Measurements from ENCODE around the gene RRP1B. TPM values are rescaled to one million over a fixed set of nuclear protein-coding genes. Genes with fewer than 3 reads are reported as not detected.

The RRP1B gene
- total and polyA plus RNA-seq, 2 donors (not counting 1 experiment from before 2014, with no cell fraction given), result 6.0 to 22.4 TPM

DNA sequence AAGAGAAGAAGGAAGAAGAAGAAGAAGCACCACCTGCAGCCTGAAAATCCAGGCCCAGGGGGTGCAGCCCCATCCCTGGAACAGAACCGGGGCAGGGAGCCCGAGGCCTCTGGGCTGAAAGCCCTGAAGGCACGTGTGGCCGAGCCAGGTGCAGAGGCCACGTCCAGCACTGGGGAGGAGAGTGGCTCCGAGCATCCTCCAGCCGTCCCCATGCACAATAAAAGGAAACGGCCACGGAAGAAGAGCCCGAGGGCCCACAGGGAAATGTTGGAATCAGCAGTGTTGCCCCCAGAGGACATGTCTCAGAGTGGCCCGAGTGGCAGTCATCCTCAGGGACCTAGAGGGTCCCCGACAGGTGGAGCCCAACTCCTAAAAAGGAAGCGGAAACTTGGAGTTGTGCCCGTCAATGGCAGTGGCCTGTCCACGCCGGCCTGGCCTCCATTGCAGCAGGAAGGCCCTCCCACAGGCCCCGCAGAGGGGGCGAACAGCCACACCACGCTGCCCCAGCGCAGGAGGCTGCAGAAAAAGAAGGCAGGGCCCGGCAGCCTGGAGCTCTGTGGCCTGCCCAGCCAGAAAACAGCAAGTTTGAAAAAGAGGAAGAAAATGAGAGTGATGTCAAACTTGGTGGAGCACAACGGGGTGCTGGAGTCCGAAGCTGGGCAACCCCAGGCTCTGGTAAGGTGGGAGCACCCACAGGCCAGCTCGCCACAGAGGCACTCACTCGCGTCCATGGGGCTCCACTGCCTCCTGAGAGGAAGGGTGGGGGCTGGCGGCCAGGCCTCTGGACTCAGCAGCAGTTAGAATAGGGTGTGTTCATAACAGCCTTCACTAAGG lies 28.4 kb downstream of the RRP1B start:
- H3K4me1 ChIP-seq (ENCODE audit: control insufficient read depth in 2 of 2, insufficient read depth in 2 of 2, low read length in 2 of 2), result peaks cover 13 to 19% of the 10 kb centered on the region in 2 donors
- TF ChIP-seq, protein P1, sequence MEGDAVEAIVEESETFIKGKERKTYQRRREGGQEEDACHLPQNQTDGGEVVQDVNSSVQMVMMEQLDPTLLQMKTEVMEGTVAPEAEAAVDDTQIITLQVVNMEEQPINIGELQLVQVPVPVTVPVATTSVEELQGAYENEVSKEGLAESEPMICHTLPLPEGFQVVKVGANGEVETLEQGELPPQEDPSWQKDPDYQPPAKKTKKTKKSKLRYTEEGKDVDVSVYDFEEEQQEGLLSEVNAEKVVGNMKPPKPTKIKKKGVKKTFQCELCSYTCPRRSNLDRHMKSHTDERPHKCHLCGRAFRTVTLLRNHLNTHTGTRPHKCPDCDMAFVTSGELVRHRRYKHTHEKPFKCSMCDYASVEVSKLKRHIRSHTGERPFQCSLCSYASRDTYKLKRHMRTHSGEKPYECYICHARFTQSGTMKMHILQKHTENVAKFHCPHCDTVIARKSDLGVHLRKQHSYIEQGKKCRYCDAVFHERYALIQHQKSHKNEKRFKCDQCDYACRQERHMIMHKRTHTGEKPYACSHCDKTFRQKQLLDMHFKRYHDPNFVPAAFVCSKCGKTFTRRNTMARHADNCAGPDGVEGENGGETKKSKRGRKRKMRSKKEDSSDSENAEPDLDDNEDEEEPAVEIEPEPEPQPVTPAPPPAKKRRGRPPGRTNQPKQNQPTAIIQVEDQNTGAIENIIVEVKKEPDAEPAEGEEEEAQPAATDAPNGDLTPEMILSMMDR (IDR thresholded peaks at IDR 0.05), result no peak
- no peak for TF ChIP-seq EZH2 (IDR thresholded peaks at IDR 0.05; ENCODE audit: borderline replicate concordance, insufficient read depth, low read depth, low read length, poor library complexity, severe bottlenecking)
- Mint-ChIP-seq H3K27me3 (no peaks in the 10 kb centered on the region), H3K9me3 (ENCODE audit: insufficient read depth) (no peaks in the 10 kb centered on the region), H3K4me3 (peak overlapping the region; percentile 29), H3K27ac (peak overlapping the region; percentile 80), H3K4me1 (peaks cover 14% of the 10 kb centered on the region)
- ChIA-PET POLR2A (interaction anchor here (1.1 kb wide), 1 partner anchor 29 kb away, joined by 4 read pairs; no protein-coding TSS in a partner anchor), CTCF (interaction anchor here (0.9 to 1.5 kb wide), 4 partner anchors 19 to 40 kb away, joined by 3 to 5 read pairs (median 4); no protein-coding TSS in a partner anchor)
- intact Hi-C loops (cut with micrococcal nuclease), result loop anchor here (1.0 kb wide), 2 partner anchors 28 to 32 kb away; partner anchors contain the start of genes HSF2BP, PDXK and RRP1B
- no peaks in the 10 kb centered on the region for H3K27me3 ChIP-seq (replicated peaks in 1 of 4; ENCODE audit: control extremely low read depth in 1 of 4, control insufficient read depth in 3 of 4, insufficient read depth in 4 of 4, low read length in 3 of 4)
- no peaks in the 10 kb centered on the region for H3K9me3 ChIP-seq (ENCODE audit: control extremely low read depth in 1 of 3, control insufficient read depth in 2 of 3, insufficient read depth in 1 of 3, low read length in 2 of 3)
- H2AFZ ChIP-seq (ENCODE audit: insufficient read depth, low read depth, low read length, poor library complexity, severe bottlenecking), result no peak overlapping the region
- peak; percentile 91 for ATAC-seq (ENCODE audit: low read depth)
- peak overlapping the region; percentile 52 to 67 for H3K27ac ChIP-seq (ENCODE audit: low read length in 2 of 2)
- H4K20me1 ChIP-seq (ENCODE audit: control insufficient read depth, insufficient read depth, low read length, poor library complexity, severe bottlenecking), result no peaks in the 10 kb centered on the region
- DNase-seq, result peak; percentile 73
- WGBS (ENCODE audit: insufficient coverage), result 72% methylated on average over 26 of the region's 27 CpGs
- peak overlapping the region; percentile 23 for H3K4me2 ChIP-seq (replicated peaks; ENCODE audit: low read depth, low read length, poor library complexity, severe bottlenecking)
- H3K4me3 ChIP-seq (ENCODE audit: control extremely low read depth in 1 of 5, extremely low read depth in 1 of 5, insufficient read depth in 1 of 5, low read depth in 2 of 5, low read length in 4 of 5), result no peak overlapping the region
- H3K79me2 ChIP-seq (ENCODE audit: control insufficient read depth, insufficient read depth, low read length), result no peaks in the 10 kb centered on the region
- no peak overlapping the region for H3K9ac ChIP-seq (ENCODE audit: low read length)
- H3K36me3 ChIP-seq (replicated peaks in 1 of 2; ENCODE audit: control extremely low read depth in 1 of 2, control insufficient read depth in 1 of 2, extremely low read depth in 1 of 2, insufficient read depth in 2 of 2, low read length in 1 of 2), result peaks cover 3 to 81% of the 10 kb centered on the region in 2 experiments

DNA sequence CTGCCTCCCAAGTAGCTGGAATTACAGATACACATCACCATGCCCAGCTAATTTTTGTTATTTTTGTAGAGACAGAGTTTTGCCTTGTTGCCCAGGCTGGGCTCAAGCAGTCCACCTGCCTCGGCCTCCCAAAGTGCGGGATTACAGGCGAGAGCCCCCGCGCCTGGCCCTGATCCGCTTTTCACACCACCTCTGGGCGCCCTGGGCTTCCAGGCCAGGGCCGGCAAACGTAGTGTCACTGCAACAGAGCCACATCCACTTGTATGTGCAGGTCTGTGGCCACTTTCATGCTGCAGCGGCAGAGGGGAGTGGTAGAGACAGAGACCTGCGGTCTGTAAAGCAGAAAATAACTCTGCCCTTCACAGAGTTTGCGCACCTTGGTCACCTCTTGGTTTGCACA lies 29.5 kb downstream of the RRP1B start:
- no peaks in the 10 kb centered on the region for H3K27me3 ChIP-seq (replicated peaks in 1 of 4; ENCODE audit: control extremely low read depth in 1 of 4, control insufficient read depth in 3 of 4, insufficient read depth in 4 of 4, low read length in 3 of 4)
- ATAC-seq (ENCODE audit: low read depth), result no peak
- no peaks in the 10 kb centered on the region for H3K27me3 Mint-ChIP-seq
- H3K4me1 Mint-ChIP-seq, result peaks cover 14% of the 10 kb centered on the region
- peaks cover 5 to 82% of the 10 kb centered on the region in 2 experiments for H3K36me3 ChIP-seq (replicated peaks in 1 of 2; ENCODE audit: control extremely low read depth in 1 of 2, control insufficient read depth in 1 of 2, extremely low read depth in 1 of 2, insufficient read depth in 2 of 2, low read length in 1 of 2)
- no peaks in the 10 kb centered on the region for H3K79me2 ChIP-seq (ENCODE audit: control insufficient read depth, insufficient read depth, low read length)
- no peaks in the 10 kb centered on the region for H3K9me3 Mint-ChIP-seq (ENCODE audit: insufficient read depth)
- WGBS (ENCODE audit: insufficient coverage), result 97% methylated on average over 12 of the region's 12 CpGs
- no peaks in the 10 kb centered on the region for H3K9me3 ChIP-seq (ENCODE audit: control extremely low read depth in 1 of 3, control insufficient read depth in 2 of 3, insufficient read depth in 1 of 3, low read length in 2 of 3)
- H4K20me1 ChIP-seq (ENCODE audit: control insufficient read depth, insufficient read depth, low read length, poor library complexity, severe bottlenecking), result no peaks in the 10 kb centered on the region
- no peak overlapping the region for H3K4me3 ChIP-seq (ENCODE audit: control extremely low read depth in 1 of 5, extremely low read depth in 1 of 5, insufficient read depth in 1 of 5, low read depth in 2 of 5, low read length in 4 of 5)
- intact Hi-C loops (cut with micrococcal nuclease), result loop anchor here (1.0 kb wide), 2 partner anchors 30 kb away; partner anchors contain the start of genes HSF2BP, PDXK and RRP1B
- no peak overlapping the region for H3K4me2 ChIP-seq (replicated peaks; ENCODE audit: low read depth, low read length, poor library complexity, severe bottlenecking)
- POLR2A ChIA-PET, result no interaction called here
- no peak overlapping the region for H3K4me3 Mint-ChIP-seq
- no peak overlapping the region for H2AFZ ChIP-seq (ENCODE audit: insufficient read depth, low read depth, low read length, poor library complexity, severe bottlenecking)
- H3K4me1 ChIP-seq (ENCODE audit: control insufficient read depth in 2 of 2, insufficient read depth in 2 of 2, low read length in 2 of 2), result peaks cover 13 to 19% of the 10 kb centered on the region in 2 donors
- CTCF ChIA-PET, result interaction anchor here (0.9 to 1.5 kb wide), 5 partner anchors 18 to 39 kb away, joined by 3 to 6 read pairs (median 4); no protein-coding TSS in a partner anchor
- H3K27ac Mint-ChIP-seq, result no peak overlapping the region
- TF ChIP-seq EZH2 (IDR thresholded peaks at IDR 0.05; ENCODE audit: borderline replicate concordance, insufficient read depth, low read depth, low read length, poor library complexity, severe bottlenecking), result no peak
- TF ChIP-seq, protein P1 (IDR thresholded peaks at IDR 0.05), result no peak
- H3K27ac ChIP-seq (ENCODE audit: low read length in 2 of 2), result no peak overlapping the region
- no peak overlapping the region for H3K9ac ChIP-seq (ENCODE audit: low read length)
- DNase-seq, result no peak

Measured in B cell (primary cell).